Measurements from ENCODE around the gene LRGUK. TPM values are rescaled to one million over a fixed set of nuclear protein-coding genes. Genes with fewer than 3 reads are reported as not detected.
"Not testable (repeated sequence)": the region's sequence is repeated elsewhere in the genome, so short reads cannot be mapped to it uniquely, and the experiment has no call there.

The LRGUK gene
- total RNA-seq, 2 experiments from 2014 or later = 0.07 TPM

DNA sequence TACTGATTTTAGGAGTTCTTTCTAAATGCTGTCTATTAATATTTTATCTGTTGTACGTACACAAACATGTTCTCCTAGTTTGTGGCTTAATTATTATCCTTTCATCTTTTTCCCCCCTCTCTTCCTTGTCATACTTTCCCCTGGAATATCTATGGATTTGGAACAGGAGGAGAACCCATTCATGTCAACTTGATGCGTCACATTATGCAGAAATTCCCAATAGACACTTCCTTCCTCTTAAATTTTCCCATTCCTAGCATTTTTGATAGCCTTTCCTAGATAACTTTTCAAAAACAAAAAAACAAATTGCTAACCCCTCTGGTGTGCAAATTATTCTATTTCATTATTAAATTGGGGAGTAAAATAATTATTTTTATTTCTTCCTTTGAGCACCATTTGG is 153.4 kb downstream of the LRGUK start:
- H3K9me3 Mint-ChIP-seq = no peaks in the 10 kb centered on the region
- no peaks in the 10 kb centered on the region for H3K4me1 Mint-ChIP-seq (ENCODE audit: low read depth)
- H3K27ac Mint-ChIP-seq = no peak overlapping the region
- peaks cover 15% of the 10 kb centered on the region for H3K27me3 Mint-ChIP-seq
- intact Hi-C loops (cut with micrococcal nuclease) = no loop called here
- H3K4me3 Mint-ChIP-seq = no peak overlapping the region
- ChIA-PET CTCF (no interaction called here), POLR2A (no interaction called here)
- H3K36me3 Mint-ChIP-seq = no peaks in the 10 kb centered on the region
- no peak for DNase-seq

DNA sequence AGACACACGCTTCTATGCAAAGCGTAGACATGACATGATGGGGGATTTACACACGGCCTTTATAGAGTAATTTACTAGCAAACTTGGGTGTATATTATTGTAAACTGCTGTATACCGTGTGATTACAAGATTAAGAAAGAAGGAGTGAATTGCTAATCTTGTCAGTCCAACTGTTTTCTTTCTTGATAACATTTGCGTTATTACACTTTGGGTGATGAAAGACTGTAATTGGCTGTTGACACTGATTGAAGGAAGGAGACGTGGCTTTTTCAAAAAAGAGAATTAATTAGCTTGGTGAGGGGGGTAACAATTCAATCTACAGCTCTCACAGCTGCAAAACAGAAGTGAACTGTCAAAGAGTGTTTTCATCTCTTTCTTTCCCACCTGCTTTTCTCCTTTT is 156.9 kb downstream of the LRGUK start:
- DNase-seq = no peak
- Mint-ChIP-seq H3K27ac (no peak overlapping the region), H3K4me3 (no peak overlapping the region), H3K27me3 (peaks cover 13% of the 10 kb centered on the region), H3K36me3 (no peaks in the 10 kb centered on the region), H3K9me3 (no peaks in the 10 kb centered on the region), H3K4me1 (ENCODE audit: low read depth) (no peaks in the 10 kb centered on the region)
- ChIA-PET CTCF (no interaction called here), POLR2A (no interaction called here)
- intact Hi-C loops (cut with micrococcal nuclease) = no loop called here

DNA sequence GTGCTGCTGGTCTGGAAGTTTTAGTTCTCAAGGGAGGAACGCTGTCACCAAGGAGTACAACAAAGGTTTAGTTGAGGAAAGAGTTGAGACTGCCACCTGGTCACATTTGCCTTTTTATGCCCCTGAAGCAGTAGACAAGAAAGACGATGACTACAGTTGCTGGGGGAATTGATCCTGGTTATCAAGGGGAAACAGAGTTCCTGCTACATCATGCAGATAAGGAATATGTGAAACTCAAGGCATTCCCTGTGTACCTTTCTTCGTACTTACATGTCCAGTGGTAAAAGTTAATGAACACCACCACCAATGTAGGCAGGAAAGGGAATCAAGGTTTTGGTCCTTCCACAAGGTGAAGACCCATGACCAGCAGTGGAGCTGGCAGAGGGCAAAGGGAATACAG is 157.8 kb downstream of the LRGUK start:
- POLR2A ChIA-PET = no interaction called here
- intact Hi-C loops (cut with micrococcal nuclease) = no loop called here
- H3K4me1 Mint-ChIP-seq (ENCODE audit: low read depth) = no peaks in the 10 kb centered on the region
- H3K27me3 Mint-ChIP-seq = peaks cover 8% of the 10 kb centered on the region
- no peaks in the 10 kb centered on the region for H3K9me3 Mint-ChIP-seq
- no peak overlapping the region for H3K27ac Mint-ChIP-seq
- CTCF ChIA-PET = no interaction called here
- no peak overlapping the region for H3K4me3 Mint-ChIP-seq
- DNase-seq = no peak
- H3K36me3 Mint-ChIP-seq = no peaks in the 10 kb centered on the region

DNA sequence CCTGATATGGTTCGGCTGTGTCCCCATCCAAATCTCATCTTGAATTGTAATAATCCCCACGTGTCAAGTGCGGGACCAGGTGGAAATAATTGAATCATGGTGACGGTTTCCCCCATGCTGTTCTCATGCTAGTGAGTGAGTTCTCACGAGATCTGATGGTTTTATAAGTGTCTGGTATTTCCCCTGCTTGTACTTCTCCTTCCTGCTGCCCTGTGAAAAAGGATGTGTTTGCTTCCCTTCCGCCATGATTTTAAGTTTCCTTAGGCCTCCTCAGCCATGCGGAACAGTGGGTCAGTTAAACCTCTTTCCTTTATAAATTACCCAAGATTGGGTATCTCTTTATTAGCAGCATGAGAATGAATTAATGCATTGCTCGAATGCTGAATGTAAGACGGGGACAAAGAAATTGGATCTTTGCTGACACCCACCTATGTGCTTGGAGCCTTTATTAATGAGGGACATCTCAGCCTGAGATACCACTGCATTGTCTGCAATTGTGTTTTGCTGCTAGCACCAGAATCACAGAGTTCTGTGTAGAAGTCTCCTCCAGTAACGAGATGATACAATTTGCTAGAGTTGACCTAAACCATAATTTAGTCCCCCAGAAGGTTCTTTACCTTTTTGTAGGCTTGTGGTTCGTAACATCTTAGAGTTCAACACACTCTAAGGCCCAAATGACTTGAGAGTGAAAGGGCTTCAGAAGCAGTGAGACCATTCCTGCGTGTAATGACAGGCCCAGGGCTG is 160.9 kb downstream of the LRGUK start:
- H3K4me1 Mint-ChIP-seq (ENCODE audit: low read depth) = no peaks in the 10 kb centered on the region
- no peak for DNase-seq
- ChIA-PET POLR2A (no interaction called here), CTCF (no interaction called here)
- peaks cover 5% of the 10 kb centered on the region for H3K36me3 Mint-ChIP-seq
- no peak overlapping the region for H3K4me3 Mint-ChIP-seq
- H3K27me3 Mint-ChIP-seq = peaks cover 4% of the 10 kb centered on the region
- H3K9me3 Mint-ChIP-seq = no peaks in the 10 kb centered on the region
- H3K27ac Mint-ChIP-seq = no peak overlapping the region
- intact Hi-C loops (cut with micrococcal nuclease) = no loop called here

DNA sequence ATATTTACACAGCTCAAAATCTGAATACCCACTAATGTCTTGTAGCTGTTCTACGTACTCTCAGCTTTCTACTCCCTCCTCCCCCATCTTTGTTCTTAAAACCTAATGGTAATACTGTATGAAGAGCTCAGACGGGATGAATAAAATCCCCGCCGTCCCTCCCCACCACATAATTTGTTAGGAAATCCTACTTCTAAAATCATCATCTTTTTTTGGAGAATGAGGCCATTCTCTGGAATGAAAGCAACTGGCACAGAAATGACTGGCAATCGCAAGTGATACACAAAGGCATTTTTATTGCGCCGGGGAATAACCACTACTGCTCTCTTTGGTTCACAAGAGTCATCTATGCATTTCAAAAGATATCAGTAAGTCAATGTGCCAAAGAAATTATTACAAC is 162.3 kb downstream of the LRGUK start:
- intact Hi-C loops (cut with micrococcal nuclease) = no loop called here
- no peak overlapping the region for H3K27ac Mint-ChIP-seq
- ChIA-PET POLR2A (no interaction called here), CTCF (no interaction called here)
- no peak for DNase-seq
- H3K4me1 Mint-ChIP-seq (ENCODE audit: low read depth) = no peaks in the 10 kb centered on the region
- H3K4me3 Mint-ChIP-seq = no peak overlapping the region
- H3K36me3 Mint-ChIP-seq = peaks cover 13% of the 10 kb centered on the region
- H3K27me3 Mint-ChIP-seq = peaks cover 2% of the 10 kb centered on the region
- H3K9me3 Mint-ChIP-seq = no peaks in the 10 kb centered on the region

DNA sequence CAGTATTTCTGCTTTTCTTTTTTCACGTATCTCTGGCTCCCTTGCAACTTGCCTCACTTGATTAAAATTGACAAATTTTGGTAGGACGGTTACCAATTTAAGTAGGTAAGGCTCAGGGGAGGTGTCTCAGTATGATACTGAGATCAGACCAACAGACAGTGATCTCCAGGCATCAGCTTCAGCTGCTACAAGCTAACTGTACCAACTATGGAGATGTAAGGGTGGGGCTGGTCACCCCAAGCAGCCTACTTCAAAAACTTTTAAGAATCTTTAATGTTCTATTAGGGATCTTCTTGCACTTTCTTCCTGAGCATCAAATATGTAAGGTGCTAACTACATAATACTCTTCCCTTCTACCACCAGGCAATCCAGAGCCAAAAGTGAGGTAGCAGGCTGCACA is 162.7 kb downstream of the LRGUK start:
- POLR2A ChIA-PET = no interaction called here
- no peaks in the 10 kb centered on the region for H3K27me3 Mint-ChIP-seq
- H3K4me1 Mint-ChIP-seq (ENCODE audit: low read depth) = no peaks in the 10 kb centered on the region
- intact Hi-C loops (cut with micrococcal nuclease) = no loop called here
- CTCF ChIA-PET = interaction anchor here (1.3 kb wide), 1 partner anchor 68 kb away, joined by 4 read pairs; no protein-coding TSS in a partner anchor
- no peak overlapping the region for H3K4me3 Mint-ChIP-seq
- H3K27ac Mint-ChIP-seq = no peak overlapping the region
- H3K36me3 Mint-ChIP-seq = peaks cover 18% of the 10 kb centered on the region
- no peaks in the 10 kb centered on the region for H3K9me3 Mint-ChIP-seq
- DNase-seq = no peak

DNA sequence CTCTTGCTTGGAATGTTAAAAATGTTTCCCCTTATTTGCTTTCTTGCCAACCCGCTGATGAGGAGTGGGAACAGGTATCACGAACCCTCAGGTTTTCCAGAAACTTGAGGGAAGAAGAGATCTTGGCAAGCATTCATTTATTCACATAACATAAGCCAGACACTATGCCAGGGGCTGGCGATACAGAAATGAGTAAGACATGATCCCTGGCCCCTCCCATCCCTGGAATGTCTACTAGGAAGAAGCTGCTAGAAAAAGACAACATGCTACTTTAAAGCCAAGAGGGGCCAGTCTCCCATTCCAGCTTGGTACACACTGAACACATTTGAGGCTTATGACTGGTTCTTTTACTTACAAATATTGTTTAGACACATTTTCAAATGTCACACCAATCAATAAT is 163.1 kb downstream of the LRGUK start:
- ChIA-PET CTCF (interaction anchor here (1.3 kb wide), 1 partner anchor 67 kb away, joined by 4 read pairs; no protein-coding TSS in a partner anchor), POLR2A (no interaction called here)
- peaks cover 22% of the 10 kb centered on the region for H3K36me3 Mint-ChIP-seq
- no peak overlapping the region for H3K27ac Mint-ChIP-seq
- H3K27me3 Mint-ChIP-seq = no peaks in the 10 kb centered on the region
- no peaks in the 10 kb centered on the region for H3K4me1 Mint-ChIP-seq (ENCODE audit: low read depth)
- no peak for DNase-seq
- no peaks in the 10 kb centered on the region for H3K9me3 Mint-ChIP-seq
- intact Hi-C loops (cut with micrococcal nuclease) = no loop called here
- no peak overlapping the region for H3K4me3 Mint-ChIP-seq

DNA sequence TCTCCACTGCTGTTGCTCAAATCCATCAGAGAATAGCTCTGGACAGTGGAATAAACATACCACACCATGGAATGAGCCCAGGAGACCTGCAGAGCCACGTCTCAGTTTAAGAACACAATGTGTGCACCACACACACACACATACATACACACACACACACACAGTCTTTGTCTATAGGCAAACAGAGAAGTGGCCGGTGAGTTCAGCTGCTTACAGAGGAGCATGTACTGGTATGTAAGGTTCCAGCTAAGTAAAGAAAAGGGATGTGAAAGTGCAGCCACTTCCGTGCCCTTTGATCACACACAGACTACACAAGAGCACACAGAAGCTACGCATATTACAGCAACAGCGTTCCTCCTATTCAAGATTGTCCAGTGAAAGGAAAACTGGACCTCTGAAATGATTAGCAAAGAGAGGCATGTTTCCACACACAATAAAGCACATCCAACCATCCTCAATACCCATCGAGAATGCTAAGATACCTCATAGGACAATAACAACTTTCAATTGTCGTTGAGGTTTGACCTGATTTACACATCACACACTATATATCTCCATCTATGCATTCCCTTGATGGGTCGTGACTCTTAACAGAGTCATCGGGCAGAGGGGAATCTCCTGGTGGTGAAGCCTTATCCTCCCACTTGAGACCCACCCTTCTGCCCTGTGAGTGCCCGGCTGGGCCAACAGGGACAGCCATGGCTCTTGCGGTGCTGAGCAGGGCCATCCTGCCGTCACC is 166.0 kb downstream of the LRGUK start:
- H3K36me3 Mint-ChIP-seq = peaks cover 31% of the 10 kb centered on the region
- intact Hi-C loops (cut with micrococcal nuclease) = no loop called here
- CTCF ChIA-PET = no interaction called here

DNA sequence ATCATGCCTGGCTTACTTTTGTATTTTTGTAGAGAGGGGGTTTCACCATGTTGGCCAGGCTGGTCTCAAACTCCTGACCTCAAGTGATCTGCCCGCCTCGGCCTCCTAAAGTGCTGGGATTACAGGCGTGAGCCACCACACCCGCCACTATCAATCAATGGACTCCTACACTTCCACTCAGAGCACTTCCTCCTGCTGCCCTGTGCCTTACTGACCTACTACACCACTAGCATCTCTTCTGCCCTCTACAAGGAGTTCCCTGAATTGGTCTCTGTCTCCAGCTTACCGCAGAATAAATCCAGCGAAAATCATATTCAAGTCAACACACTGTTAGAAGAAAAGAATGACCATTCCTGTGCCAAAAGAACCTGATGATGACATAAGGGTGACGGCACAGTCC is 168.8 kb downstream of the LRGUK start:
- H3K4me1 Mint-ChIP-seq (ENCODE audit: low read depth); H3K4me3 Mint-ChIP-seq; H3K9me3 Mint-ChIP-seq; DNase-seq; intact Hi-C loops (cut with micrococcal nuclease); H3K27me3 Mint-ChIP-seq; CTCF ChIA-PET; POLR2A ChIA-PET; H3K27ac Mint-ChIP-seq: not testable (repeated sequence)
- H3K36me3 Mint-ChIP-seq = peaks cover 48% of the 10 kb centered on the region

More for the DNA sequence above, 166.0 kb downstream of the LRGUK start:
- no peaks in the 10 kb centered on the region for H3K9me3 Mint-ChIP-seq
- no peak overlapping the region for H3K27ac Mint-ChIP-seq
- no peak for DNase-seq
- no peak overlapping the region for H3K4me3 Mint-ChIP-seq
- no peaks in the 10 kb centered on the region for H3K4me1 Mint-ChIP-seq (ENCODE audit: low read depth)
- POLR2A ChIA-PET = no interaction called here
- no peaks in the 10 kb centered on the region for H3K27me3 Mint-ChIP-seq

DNA sequence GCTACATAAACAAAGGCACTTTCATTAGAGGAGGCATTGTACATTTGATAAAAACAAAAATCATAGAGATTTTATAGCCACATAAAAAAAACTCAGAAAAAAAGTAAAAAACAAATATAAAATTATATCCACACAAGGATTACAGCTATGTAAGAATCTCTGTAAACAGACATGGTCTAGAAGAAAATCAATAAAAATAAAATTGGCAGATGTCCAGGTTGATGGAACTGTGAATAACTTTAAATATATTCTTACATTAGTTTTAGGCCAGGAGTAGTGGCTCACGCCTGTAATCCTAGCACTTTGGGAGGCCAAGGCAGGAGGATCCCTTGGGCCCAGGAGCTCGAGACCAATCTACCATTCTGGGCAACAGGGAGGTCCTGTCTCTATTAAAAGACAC is 170.3 kb downstream of the LRGUK start:
- CTCF ChIA-PET = no interaction called here

DNA sequence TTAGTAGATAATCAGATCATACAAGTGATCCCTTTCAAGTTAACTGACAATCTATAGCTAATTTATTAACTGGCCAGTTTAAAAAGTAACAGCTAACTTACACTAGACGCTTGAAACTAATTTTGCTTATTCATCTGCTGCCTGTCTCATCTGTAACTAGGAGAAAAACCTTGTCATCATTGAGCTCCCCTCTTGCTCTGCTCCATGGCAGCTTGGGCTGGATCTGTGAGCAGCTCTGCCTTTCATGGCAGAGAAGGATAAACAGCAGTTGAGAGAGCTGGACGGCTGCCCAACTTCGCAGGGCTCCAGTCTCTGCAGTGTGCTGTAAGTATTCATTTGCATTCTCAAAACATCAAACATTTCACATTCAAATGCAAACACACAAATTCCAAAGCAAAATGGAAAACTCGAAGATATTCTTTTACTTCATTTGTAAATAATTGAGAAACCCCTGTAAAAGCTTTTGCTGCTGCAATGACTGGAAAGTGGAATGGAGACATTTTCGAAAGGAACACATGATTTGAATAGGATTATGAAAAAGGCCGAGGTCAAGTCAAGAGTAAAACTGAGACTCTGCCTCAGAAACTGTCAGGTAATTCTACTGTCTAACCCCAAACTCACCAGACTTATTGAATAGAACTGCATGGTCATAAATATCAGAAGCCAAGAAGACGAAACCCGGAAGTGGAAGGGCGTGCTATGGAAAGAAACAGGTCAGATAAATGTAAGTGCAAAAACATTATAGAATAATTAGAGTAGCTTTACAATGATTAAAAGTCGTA is 172.0 kb downstream of the LRGUK start:
- Mint-ChIP-seq H3K4me1 (ENCODE audit: low read depth) (no peaks in the 10 kb centered on the region), H3K4me3 (no peak overlapping the region), H3K27ac (no peak overlapping the region), H3K9me3 (no peaks in the 10 kb centered on the region), H3K27me3 (no peaks in the 10 kb centered on the region), H3K36me3 (peaks cover 50% of the 10 kb centered on the region)
- POLR2A ChIA-PET = no interaction called here
- intact Hi-C loops (cut with micrococcal nuclease) = no loop called here
- CTCF ChIA-PET = no interaction called here
- no peak for DNase-seq

More for the DNA sequence above, 170.3 kb downstream of the LRGUK start:
- Mint-ChIP-seq H3K27ac (no peak overlapping the region), H3K4me3 (no peak overlapping the region), H3K27me3 (no peaks in the 10 kb centered on the region), H3K4me1 (ENCODE audit: low read depth) (no peaks in the 10 kb centered on the region), H3K9me3 (no peaks in the 10 kb centered on the region), H3K36me3 (peaks cover 49% of the 10 kb centered on the region)
- POLR2A ChIA-PET = no interaction called here
- DNase-seq = no peak
- intact Hi-C loops (cut with micrococcal nuclease) = no loop called here

DNA sequence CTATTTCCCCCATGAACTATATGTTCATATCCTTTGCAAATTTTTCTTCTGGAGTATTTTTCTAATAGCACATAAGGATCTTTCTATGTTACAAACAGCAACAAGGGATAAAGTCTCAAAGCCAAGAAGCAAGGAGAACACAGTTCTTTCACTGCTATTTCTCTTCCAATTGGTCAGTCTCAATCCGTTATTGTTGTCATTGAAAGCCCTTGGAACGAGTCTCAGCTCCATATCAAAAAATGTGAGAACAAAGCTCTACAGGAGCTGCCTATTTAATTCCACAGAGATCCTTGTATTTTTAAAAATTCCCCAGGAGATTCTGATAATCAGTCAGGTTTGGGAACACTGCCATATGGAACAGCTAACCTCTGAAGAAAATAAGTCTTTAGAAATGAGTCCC is 173.8 kb downstream of the LRGUK start:
- Mint-ChIP-seq H3K27ac (no peak overlapping the region), H3K36me3 (peaks cover 41% of the 10 kb centered on the region), H3K4me1 (ENCODE audit: low read depth) (no peaks in the 10 kb centered on the region), H3K27me3 (no peaks in the 10 kb centered on the region), H3K4me3 (no peak overlapping the region), H3K9me3 (no peaks in the 10 kb centered on the region)
- intact Hi-C loops (cut with micrococcal nuclease) = no loop called here
- CTCF ChIA-PET = interaction anchor here (1.0 kb wide), 1 partner anchor 120 kb away, joined by 3 read pairs; no protein-coding TSS in a partner anchor
- POLR2A ChIA-PET = no interaction called here
- no peak for DNase-seq
